Measurements from ENCODE around the gene ZNF446.
"Not testable (repeated sequence)": the region's sequence is repeated elsewhere in the genome, so short reads cannot be mapped to it uniquely, and the experiment has no call there.

ZNF446 gene

DNA sequence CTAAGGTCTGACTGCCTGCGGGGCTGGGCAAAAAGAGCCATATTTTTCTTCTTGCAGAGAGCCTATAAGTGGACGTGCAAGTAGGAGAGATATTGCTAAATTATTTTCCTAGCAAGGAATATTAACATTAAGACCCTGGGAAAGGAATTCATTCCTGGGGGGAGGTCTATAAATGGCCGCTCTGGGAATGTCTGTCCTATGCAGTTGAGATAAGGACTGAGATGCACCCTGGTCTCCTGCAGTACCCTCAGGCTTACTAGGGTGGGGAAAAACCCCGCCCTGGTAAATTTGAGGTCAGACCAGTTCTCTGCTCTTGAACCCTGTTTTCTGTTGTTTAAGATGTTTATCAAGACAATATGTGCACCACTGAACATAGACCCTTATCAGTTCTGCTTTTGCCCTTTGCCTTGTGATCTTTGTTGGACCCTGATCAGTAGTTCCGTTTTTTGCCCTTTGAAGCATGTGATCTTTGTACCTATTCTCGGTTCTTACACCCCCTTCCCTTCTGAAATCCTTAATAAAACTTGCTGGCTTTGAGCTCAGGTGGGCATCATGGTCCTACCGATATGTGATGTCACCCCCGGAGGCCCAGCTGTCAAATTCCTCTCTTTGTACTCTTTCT, 31.6 kb downstream of the ZNF446 start:
- not testable (repeated sequence) for FAIRE-seq

DNA sequence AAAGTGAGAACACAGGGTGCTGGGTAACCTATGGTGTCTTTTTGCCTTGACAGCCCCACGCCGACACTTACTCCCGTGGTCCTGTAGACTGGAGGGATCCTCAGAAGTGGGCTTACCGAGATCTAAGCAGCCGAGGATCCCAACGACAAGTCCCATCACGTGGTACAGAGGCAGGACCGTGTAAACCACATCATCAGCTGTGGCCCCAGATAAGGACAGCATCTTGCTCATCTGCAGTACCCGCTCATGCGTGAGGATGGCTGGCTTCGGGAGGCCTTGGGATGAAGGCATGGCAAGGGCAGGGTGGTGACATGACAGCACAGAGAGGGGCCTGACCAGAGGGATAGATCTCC, 33.6 kb downstream of the ZNF446 start:
- no peak for FAIRE-seq

DNA sequence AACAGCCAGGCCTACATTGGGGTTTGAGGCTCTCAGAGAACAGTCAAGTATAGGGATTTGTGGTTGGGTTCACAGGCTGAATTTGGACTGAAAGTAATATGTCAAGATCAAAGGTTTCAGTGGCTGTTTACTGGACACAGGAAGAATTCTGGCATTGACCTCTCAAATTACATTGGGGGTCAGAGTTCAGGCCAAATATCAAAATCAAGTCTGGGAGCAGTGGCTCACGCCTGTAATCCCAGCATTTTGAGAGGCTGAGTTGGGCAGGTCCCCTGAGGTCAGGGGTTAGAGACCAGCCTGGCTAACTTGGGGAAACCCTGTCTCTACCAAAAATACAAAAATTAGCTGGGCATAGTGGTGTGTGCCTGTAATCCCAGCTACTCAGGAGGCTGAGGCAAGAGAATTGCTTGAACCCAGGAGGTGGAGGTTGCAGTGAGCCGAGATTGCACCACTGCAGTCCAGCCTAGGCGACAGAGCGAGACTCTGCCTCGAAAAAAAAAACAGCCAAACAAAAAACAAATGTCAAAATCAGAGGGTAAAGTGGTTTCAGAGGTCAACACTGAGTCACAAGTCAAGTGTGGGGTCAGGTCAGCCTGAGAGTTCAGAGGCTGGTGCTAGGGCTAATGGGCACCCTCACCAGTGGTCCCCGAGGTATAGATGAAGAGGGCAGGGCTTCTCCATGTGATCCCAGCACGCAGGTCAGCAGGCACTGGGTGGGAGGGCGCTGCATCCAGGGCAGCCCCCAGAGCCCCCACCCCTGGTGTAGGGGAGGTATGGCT, 34.1 kb downstream of the ZNF446 start:
- no peak for FAIRE-seq

DNA sequence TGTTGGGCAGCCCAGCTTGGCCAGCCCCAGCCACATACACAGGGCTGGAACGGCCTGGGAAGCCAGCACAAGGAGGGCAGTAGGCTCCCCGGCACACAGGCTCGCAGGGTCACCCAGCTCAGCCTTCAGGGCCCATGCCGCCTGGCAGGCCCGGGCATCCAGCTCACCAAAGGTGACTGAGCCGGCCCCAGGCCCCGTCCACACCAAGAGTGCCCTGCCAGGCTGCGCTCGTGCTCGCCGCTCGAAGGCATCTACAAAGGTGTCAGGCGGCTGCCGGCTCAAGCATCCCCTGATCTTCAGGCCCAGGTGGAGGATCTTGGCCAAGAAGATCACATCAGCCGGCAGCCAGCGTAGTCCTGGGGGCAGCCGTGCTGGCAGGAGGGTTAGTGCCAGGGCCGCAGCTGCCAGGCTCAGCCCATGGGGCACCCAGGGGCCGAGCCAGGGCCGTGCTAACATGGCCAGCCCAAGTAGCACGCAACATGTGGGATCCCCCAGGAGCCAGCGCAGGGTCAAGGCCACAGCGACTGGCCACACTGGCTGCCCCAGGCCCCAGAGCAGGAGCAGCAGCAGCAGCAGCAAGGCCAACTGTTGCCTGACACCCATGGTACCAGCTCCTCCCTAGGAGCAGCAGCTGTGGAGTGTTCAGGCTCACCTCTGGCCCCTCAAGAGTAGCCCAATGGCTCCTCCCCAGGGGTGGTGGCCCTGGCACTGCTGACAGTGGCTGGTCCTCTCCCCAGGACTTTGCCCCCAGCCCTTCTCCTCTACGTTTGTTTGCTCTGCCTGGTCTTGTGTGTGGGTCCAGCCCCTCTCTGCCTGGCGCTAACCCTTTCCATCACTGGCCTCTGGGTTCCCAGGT, 35.4 kb downstream of the ZNF446 start, which contains the start of gene SLC27A5:
Gene SLC27A5, minus strand, starts transcription at position 640 of the 856 bp plus-strand sequence. Its CDS starts 37 bp downstream, at position 603.
- FAIRE-seq = no peak

DNA sequence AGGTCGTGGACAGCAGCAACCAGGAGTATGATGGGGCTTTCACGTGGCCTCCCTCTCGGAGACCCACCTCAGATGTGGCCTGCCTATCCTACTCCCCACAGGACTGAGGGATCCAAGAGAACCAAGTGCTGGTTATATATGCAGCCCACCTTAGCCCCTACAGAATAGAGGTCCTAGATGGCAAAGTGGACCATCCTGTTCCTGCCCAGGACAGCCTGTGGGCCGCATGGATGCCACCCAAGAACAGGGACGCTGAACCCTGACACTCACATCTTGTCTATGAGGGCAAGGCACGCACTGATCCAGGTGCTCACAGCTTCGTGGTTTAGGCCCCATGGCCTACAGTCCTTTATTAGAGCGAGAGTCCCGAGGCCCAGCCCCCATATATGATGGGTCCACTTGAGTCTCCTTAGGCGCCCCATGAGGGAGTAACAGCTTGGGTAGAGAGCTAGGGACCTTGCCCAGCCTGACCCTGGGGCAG, 37.1 kb downstream of the ZNF446 start:
- FAIRE-seq = no peak

DNA sequence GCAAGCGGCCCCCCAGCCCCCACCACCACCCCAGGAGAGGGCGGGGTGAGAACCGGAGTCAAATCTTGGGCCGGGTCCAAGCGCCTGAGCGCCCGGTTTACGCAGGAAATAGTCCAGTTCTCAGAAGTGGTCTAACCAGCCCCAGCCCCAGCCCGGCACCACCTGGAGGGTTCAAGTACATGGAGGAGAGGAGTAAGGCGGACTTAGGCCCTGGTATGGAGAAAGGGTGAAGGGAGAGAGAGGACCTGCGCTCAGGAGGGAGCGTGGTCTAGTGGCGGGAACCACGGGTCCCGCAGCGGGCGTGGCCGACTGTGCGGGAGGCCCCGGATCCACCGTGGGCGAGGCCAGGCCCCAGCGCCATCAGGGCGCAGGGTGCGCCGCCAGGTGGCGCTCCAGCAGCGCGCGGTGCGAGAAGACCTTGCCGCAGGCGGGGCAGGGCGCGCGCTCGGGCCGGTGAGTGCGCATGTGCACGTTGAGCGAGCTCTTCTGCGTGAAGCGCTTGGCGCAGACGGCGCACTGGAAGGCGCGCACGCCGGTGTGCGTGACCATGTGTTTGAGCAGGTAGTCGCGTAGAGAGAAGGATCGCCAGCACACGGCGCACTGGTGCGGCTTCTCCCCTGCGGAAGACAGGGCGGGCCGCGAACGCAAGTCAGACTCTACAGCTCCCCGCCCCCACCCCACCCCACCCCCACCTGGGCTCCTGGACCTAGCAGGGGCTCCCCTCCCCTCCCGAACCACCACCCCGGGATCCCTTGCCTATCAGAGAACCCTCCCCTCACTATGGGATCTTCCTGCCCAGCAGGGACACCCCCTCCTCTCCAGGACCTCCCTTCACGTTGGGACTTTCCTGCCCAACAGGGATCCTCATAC, 37.8 kb downstream of the ZNF446 start:
- no peak for FAIRE-seq

DNA sequence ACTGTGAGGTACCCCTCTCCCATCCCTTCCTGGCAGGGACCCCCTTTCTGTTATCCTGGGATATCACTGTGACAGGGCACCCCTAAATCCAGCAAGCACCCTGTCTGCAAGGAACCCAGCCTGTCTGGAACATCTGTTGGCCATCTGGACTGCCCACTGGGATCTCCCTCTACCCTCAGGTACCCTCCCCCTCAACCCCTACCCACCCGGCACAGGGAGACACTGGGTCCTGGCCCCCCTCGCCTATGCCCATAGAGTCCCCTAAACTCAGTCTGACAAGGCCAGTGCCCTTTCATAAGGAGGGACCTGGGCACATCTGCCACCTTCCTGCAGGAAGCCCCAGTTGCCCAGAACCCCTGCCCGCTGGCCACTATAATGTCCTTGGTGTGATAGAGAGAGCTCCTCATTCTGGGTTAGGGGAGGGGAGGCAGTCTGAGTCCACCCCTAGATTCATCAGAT, 38.4 kb downstream of the ZNF446 start:
- FAIRE-seq = no peak

DNA sequence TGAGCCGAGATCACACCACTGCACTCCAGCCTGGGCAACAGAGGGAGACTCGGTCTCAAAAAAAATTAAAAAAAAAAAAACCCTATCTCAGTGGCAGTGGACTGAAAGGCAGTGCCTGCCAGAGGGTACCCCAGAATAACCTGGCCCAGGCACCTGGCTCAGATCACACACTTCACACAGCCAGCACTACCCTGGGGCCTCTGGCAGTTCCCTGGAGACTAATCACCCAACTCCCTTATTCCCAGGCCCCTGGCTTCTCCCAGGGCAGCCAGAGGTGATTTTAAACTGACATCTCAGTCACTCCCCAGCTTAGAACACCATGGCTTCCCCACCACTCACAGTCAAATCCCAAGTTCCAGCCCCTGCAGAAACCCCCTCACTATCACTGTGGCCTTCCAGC, 39.1 kb downstream of the ZNF446 start:
- no peak for FAIRE-seq

DNA sequence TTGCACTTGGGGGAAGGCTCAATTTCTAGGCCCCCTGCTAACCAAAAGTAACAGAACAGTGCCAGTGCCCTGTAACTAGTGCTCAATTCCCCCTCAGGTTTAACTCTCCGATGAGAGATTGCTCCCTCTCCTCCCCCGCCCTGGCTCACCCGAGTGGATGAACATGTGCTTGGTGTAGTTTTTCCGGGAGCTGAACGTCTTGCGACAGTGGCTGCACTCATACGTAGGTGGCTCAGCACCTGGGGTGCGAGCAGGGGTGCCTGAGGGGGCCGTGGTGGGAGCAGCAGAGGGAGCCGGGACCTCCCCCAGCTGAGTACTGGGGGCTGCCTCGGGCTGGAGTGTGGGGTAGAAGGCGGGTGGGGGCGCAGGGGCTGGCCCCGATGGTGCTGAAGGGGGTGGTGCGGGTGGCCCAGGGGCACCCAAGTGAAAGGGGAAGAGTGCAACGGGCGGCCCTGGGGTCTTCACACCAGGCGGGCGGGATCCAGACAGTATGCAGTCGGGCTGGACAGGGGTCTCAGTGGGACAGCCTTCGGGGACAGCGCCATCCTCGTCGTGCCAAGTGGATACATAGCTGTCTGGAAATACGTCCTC, 40.2 kb downstream of the ZNF446 start:
- no peak for FAIRE-seq

DNA sequence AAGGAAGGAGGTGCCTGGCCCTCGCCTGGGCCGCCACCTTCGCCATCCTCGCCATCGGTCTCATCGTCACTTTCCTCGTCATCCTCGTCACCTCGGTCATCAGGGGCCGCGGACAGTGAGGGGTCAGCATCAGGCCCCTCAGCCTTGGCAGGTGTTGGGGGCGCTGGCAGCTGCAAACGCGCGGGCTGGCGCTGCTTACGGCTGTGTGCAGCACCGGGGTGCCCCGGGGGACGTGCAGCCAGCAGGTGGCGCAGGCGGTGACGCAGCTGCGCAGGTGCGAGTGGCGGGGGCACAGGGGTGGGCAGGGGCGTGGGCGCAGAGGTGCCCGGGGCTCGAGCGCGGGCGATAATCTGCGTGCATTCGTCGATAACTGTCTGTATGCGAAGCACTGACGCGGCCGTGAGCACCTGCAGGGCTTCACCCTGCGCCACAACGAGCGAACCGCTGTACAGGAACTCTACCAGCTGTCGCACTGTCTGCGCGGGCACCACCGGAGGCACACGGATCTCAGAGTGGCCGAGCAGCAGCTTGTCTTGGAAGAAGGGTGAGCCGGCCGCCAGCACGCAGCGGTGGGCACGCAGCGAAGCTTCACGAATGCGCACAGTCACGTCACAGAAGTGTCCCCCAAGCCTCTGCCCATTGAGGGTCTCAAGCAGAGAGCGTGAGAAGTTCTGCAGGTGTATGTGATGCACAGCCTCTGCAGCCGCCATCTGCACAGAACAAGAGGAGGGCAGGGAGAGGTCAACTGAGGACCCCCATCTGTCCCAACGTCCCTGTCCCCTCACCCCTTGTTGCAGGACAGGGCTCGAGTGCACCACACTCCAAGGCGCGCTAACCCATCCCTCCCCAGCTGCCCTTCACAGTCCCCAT, 41.0 kb downstream of the ZNF446 start:
- no peak for FAIRE-seq

DNA sequence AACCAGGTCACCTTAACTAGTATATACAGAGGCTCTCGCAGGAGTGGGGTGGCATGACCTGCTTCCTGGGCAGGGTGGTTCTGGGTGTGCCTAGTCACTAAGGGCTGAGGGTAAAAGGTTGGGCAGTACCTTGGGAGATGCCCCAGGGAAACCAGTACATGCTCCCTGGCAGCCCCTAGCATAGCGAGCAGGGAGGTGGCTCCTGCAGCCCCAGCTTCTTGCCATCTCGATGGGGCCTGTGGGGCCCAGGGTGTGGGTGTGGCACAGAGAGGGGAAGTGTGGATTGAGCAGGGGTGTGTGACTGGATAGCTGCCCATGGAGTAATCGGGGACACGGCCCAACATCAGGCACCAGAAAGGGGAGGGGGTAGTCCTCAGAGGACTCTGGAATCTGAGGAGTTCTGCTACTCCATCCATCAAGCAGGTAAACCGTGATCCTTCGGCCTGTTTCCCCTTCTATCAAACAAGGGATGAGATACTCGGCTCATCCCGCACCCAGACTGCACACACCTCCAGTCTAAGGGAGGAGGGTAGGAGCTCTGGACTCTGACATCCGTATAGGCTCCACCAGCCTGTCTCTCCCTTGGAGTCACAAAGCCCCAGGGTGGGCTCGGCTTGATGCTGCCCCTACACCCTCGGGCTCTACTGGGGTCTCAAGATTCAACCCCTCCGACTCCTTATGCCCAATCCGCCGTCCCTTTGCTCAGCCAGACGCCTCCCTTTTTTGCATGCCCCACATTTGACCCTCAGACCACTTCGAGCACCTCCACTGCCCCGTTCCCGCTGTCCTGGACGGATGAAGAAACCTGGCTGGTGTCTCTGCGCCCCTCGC, 42.3 kb downstream of the ZNF446 start:
- no peak for FAIRE-seq

DNA sequence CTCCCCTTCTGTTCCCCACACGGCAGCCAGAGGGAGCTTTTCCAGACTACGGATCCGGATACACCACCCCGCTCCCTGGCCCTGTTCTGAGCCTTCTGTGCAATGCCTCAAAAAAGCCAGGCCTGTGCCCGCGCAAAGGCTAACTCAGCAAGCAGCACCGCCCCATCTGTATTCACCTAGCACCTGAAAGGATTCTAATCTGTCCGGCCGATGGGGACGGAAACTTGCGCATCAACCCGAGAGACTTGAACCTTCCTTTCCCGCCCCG, 42.9 kb downstream of the ZNF446 start:
- FAIRE-seq = no peak

DNA sequence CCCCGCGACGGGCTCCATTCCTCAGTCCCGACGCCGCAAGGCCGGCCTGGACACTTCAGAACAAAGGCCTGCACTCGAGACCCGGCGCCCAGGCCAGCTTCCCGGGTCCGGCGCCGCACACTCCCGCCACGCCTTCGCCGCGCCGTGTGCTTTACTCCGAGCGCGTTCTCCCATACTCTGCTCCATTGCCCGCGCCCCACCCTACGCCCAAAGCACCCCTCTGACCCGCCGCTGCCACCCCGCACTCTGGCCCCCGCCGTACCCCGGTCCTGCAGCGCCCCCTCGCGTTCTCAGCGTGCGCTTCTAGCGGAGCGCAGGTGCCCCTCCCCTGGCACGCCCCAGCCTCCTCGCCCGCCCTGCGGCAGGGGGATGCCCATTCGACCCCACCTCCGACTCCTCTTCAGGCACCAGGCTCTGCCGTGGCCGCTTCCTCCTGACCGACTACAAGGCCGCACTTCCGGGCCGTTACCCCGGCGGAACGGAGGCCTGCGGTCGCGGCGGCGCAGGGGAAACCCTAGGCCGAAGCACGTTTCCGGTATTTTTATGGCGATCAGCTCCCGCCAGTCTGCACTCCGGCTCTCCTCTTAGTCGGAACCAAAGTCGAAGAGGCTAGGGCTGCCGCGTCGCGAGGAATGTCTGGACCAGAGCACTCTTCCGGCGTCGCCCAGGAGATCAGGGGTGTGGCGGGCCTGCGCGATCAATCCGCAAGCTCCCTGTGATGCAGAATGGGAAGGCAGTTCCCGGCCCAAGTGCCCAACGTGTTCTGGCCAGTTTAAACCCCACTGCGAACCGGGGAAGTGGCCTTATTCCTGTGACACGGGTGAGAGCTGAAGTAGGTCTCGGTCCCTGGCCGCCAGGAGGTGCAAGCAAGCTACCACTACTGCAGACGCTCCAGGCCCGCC, 43.5 kb downstream of the ZNF446 start, which contains the start of gene ZBTB45:
Gene ZBTB45, minus strand, starts transcription at position 456 of the 902 bp plus-strand sequence. CDS start 2,137 bp downstream, outside the sequence.
- FAIRE-seq = peak; percentile 76

DNA sequence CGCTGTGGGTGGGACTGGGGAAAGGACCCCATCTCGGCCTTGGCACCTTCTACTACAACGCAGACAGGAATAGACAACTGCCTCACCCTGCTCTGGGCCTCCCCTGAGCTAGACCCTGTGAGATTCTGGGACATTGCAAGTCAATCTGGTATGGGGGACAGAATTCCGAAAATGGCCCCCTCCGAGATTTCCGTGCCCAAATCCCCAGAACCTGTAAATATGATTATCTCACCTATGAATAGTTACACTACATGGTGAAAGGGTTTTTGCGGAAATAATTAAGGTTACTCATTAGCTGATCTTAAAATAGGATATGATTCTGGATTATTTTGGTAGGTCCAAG, 44.1 kb downstream of the ZNF446 start:
- no peak for FAIRE-seq

DNA sequence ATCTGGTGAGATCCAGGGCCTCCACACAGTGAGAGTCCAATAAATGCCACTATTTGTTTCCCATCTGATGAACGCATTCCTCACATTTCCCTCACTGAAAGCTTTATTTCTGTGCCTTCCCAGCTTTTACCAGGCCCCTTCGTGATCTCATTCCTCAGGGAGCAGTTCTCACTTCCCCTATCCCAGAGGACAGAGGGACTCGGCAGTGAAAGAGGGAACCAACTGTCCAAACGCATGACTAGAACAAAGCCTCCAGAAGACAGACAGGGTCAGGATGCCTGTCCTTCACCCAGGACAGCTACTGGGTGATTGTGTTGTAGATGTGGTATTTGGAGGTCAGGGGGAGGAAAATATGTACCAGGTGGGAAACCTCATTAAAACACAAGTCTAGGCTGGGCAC, 45.5 kb downstream of the ZNF446 start:
- FAIRE-seq = no peak

DNA sequence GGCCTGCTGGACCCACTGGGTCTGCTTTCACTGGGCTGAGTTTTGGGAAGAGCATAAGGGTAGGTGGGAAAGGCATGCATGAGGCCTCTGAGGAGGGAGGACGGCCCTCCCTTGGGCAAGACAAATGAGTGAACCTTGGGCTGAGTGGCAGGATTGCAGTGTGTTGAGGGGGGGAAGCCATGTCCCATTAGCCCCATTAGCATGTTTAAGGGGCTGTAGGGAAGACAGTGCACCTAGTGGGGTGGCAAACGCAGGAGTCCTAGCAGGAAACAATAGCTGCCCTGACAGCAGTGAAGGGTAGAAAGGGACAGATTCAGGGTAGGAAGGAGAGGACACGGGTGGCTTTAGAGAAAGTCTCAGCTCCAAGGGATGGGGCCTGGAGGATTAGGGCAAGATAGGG, 46.6 kb downstream of the ZNF446 start:
- no peak for FAIRE-seq

DNA sequence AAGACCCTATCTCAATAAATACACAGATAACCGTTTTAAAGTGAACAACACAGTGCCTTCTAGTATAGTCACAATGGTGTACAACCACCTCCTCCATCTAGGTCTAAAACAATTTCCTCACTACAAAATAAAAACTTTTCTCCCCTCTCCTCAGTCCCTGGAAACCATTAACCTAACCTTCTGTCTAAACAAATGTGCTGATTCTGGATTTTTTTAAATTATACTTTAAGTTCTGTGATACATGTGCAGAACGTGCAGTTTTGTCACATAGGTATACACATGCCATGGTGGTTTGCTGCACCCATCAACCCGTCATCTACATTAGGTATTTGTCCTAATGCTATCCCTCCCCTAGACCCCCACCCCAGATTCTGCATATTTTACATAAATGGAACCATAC, 53.3 kb downstream of the ZNF446 start:
- no peak for FAIRE-seq
